CD8-positive, alpha-beta memory T cell (primary cell): ENCODE data around the gene SPP2. TPM values are rescaled to one million over a fixed set of nuclear protein-coding genes. Genes with fewer than 3 reads are reported as not detected.

ENCODE experiments used
- CTCF ChIA-PET: fragments of 350-600 bp; sonication (Branson Sonifier 250); formaldehyde crosslinking; loops from one replicate; lab custom pipeline; 2021; ENCODE audit warnings: antibody characterized with exemption; lab: Charles Lee
- POLR2A ChIA-PET: fragments of 350-600 bp; sonication (Branson Sonifier 250); formaldehyde crosslinking; loops from one replicate; lab custom pipeline; 2021; ENCODE audit warnings: antibody characterized with exemption; lab: Charles Lee
- DNase-seq, 5 donors: peaks; one replicate each; pipeline versions ENCODE4 v3.0.0 to v3.0.0-alpha.2; 2020 to 2022; ENCODE audit warnings: mixed read lengths in 1 of 5
- H3K27ac ChIP-seq: one replicate; pipeline ENCODE4 v1.7.0; 2013; ENCODE audit warnings: low read depth, mild to moderate bottlenecking, low read length, moderate library complexity
- H3K27me3 ChIP-seq: 2 replicates; pipeline ENCODE4 v1.7.0; 2013; ENCODE audit warnings: low read length, mild to moderate bottlenecking; ENCODE audit not compliant: insufficient read depth, poor library complexity, severe bottlenecking
- H3K36me3 ChIP-seq: 2 replicates; pipeline ENCODE4 v1.7.0; 2013; ENCODE audit warnings: mild to moderate bottlenecking, low read length, moderate library complexity; ENCODE audit not compliant: insufficient read depth
- H3K4me1 ChIP-seq: 2 replicates; pipeline ENCODE4 v1.7.0; 2013; ENCODE audit warnings: mild to moderate bottlenecking, low read length, moderate library complexity; ENCODE audit not compliant: insufficient read depth
- H3K4me3 ChIP-seq: 2 replicates; pipeline ENCODE4 v1.7.0; 2013; ENCODE audit warnings: mild to moderate bottlenecking, low read length
- H3K9me3 ChIP-seq: 2 replicates; pipeline ENCODE4 v1.7.0; 2013; ENCODE audit warnings: mild to moderate bottlenecking, low read length
- H3K27ac Mint-ChIP-seq, 8 donors: one replicate each; pipeline ENCODE4 v1.8.0; 2020 to 2021; ENCODE audit warnings: mixed read lengths in 8 of 8, mild to moderate bottlenecking in 6 of 8, inconsistent platforms in 3 of 8, moderate library complexity in 3 of 8
- H3K27me3 Mint-ChIP-seq, 2 donors: one replicate each; pipeline ENCODE4 v1.8.0; 2020 to 2021; ENCODE audit warnings: mixed read lengths in 2 of 2, mild to moderate bottlenecking in 1 of 2, moderate library complexity in 1 of 2
- H3K36me3 Mint-ChIP-seq, 3 donors: one replicate each; pipeline ENCODE4 v1.8.0; 2020 to 2021; ENCODE audit warnings: mixed read lengths in 3 of 3, inconsistent platforms in 1 of 3, mild to moderate bottlenecking in 1 of 3
- H3K4me1 Mint-ChIP-seq, 3 donors: one replicate each; pipeline ENCODE4 v1.8.0; 2020 to 2021; ENCODE audit warnings: mixed read lengths in 3 of 3, inconsistent platforms in 1 of 3, mild to moderate bottlenecking in 1 of 3
- H3K4me3 Mint-ChIP-seq, 7 donors: one replicate each; pipeline ENCODE4 v1.8.0; 2020 to 2021; ENCODE audit warnings: mixed read lengths in 7 of 7, mild to moderate bottlenecking in 6 of 7, moderate library complexity in 4 of 7, inconsistent platforms in 2 of 7
- H3K9me3 Mint-ChIP-seq, 5 donors: one replicate each; pipeline ENCODE4 v1.8.0; 2020 to 2022; ENCODE audit warnings: mixed read lengths in 5 of 5, mild to moderate bottlenecking in 3 of 5, moderate library complexity in 2 of 5, inconsistent platforms in 1 of 5
- polyA plus RNA-seq: library from polyadenylated mRNA; unstranded; fragments of 300-500 nt; fragmentation: Illumina TruSeq; gene quantifications from one replicate; pipeline ENCODE4 v1.2.3, GENCODE V29; 2021
- total RNA-seq, 2 experiments: library from RNA; stranded (reverse); gene quantifications; one replicate each; pipeline ENCODE4 v1.2.3, GENCODE V29; 2021

SPP2 gene
- total and polyA plus RNA-seq, 3 experiments from 2014 or later = not detected

DNA sequence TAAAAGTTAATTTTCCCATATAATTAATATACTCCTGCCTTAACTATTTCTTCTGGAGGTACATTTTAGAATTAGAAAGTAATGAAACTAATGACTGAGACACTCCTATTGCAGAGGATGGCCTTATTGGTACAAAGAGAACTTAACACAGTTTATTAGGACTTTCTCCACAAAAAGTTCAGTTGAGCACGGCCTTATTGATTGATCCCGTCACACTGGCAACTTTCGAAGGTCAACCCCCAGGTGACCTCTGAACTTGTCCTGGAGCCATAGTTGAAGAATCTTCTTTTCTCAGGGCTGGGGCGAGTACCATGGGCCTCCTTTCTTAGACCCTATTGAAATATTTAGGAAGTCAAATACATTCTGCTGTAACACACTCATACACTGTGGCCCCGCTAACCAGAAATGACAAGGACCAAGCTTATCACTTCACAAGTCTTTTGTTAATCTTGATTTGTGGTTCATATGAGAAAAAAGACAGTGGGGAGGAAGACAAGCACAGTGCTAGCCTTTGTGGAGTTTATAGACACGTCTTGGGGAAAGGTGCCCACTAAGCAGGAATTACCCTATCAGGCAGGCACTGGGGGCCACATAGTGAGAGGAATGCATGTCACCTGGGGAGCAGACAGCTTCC is 11.2 kb downstream of the SPP2 start:
- Histone ChIP-seq H3K9me3 (no peaks in the 10 kb centered on the region), H3K4me1 (peaks cover 4% of the 10 kb centered on the region), H3K27ac (no peak overlapping the region), H3K4me3 (no peak overlapping the region), H3K36me3 (no peaks in the 10 kb centered on the region), H3K27me3 (no peaks in the 10 kb centered on the region)
- ChIA-PET POLR2A (interaction anchor here (1.0 kb wide), 1 partner anchor 29 kb away, joined by 4 read pairs; no protein-coding TSS in a partner anchor), CTCF (no interaction called here)
- peak overlapping the region in 4 of 8 donors; percentile 14 to 39 (median 26) for H3K27ac Mint-ChIP-seq
- peaks cover 4 to 9% of the 10 kb centered on the region in 2 donors for H3K27me3 Mint-ChIP-seq
- H3K4me3 Mint-ChIP-seq = peak overlapping the region in 5 of 7 donors; percentile 20 to 62 (median 43)
- H3K9me3 Mint-ChIP-seq = peaks cover 0 to 2% (median 0%) of the 10 kb centered on the region in 5 donors
- H3K4me1 Mint-ChIP-seq = peaks cover 21 to 26% (median 22%) of the 10 kb centered on the region in 3 donors
- peak in 1 of 5 donors; percentile 19 for DNase-seq
- H3K36me3 Mint-ChIP-seq = peaks cover 0 to 5% (median 0%) of the 10 kb centered on the region in 3 donors

DNA sequence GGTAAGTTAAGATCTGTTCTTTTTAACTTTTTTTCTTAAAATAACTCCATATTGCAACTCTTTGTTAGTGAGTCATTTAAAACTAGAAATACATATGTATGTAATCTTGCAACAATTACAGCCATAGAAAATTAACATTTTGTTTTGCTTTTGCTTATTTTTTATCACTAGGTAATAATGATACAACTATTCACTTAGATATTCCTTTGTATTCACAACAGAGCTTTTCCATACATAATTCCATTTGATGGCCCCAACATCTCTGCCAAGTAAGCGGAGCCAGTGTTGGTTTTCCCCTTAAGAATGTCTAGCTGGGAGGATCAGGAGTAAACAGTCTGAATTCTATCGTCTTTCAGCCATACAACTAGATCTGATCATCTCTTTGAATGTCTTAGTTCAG is 16.1 kb downstream of the SPP2 start:
- peaks cover 0 to 34% (median 0%) of the 10 kb centered on the region in 3 donors for H3K36me3 Mint-ChIP-seq
- no peaks in the 10 kb centered on the region for H3K27me3 ChIP-seq
- ChIA-PET POLR2A (no interaction called here), CTCF (no interaction called here)
- peaks cover 0 to 3% of the 10 kb centered on the region in 2 donors for H3K27me3 Mint-ChIP-seq
- no peak for DNase-seq
- H3K4me1 Mint-ChIP-seq = peaks cover 20 to 25% (median 21%) of the 10 kb centered on the region in 3 donors
- H3K27ac ChIP-seq = no peak overlapping the region
- H3K4me3 Mint-ChIP-seq = no peak overlapping the region
- H3K27ac Mint-ChIP-seq = peak overlapping the region in 1 of 8 donors; percentile 5
- no peaks in the 10 kb centered on the region for H3K36me3 ChIP-seq
- H3K9me3 Mint-ChIP-seq = peaks cover 0 to 6% (median 3%) of the 10 kb centered on the region in 5 donors
- no peak overlapping the region for H3K4me3 ChIP-seq
- no peaks in the 10 kb centered on the region for H3K9me3 ChIP-seq
- peaks cover 6% of the 10 kb centered on the region for H3K4me1 ChIP-seq

DNA sequence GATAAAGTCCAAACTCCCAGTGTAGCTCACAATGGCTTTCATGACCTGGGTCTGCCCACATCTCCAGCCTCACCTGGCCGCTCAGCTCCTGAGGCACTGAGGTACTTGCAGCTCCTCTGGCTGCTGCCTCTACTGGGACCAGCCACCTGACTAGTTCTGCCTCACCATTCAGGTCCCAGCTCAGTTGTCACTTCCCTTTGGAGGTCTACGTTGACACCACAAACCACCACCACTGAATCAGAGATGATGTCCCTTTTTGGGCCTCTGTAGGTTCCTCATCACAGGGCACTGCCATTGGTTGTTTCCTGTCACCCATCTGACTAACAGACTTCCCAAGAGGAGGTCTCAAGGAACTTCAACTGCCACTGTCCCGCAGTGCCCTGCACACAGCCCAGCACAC is 21.2 kb downstream of the SPP2 start:
- Mint-ChIP-seq H3K36me3 (peaks cover 0 to 29% (median 0%) of the 10 kb centered on the region in 3 donors), H3K27me3 (peaks cover 0 to 2% of the 10 kb centered on the region in 2 donors), H3K4me1 (peaks cover 33 to 43% (median 41%) of the 10 kb centered on the region in 3 donors), H3K4me3 (peak overlapping the region in 3 of 7 donors; percentile 1 to 51 (median 49)), H3K9me3 (peaks cover 0 to 6% (median 3%) of the 10 kb centered on the region in 5 donors), H3K27ac (peak overlapping the region in 3 of 8 donors; percentile 23 to 72 (median 45))
- POLR2A ChIA-PET = no interaction called here
- H3K36me3 ChIP-seq = no peaks in the 10 kb centered on the region
- DNase-seq = peak in 3 of 5 donors; percentile 2 to 54 (median 28)
- H3K27ac ChIP-seq = no peak overlapping the region
- CTCF ChIA-PET = interaction anchor here (1.0 kb wide), 1 partner anchor 64 kb away, joined by 4 read pairs; no protein-coding TSS in a partner anchor
- no peaks in the 10 kb centered on the region for H3K9me3 ChIP-seq
- peaks cover 14% of the 10 kb centered on the region for H3K4me1 ChIP-seq
- no peaks in the 10 kb centered on the region for H3K27me3 ChIP-seq
- no peak overlapping the region for H3K4me3 ChIP-seq

- Histone ChIP-seq H3K9me3 (no peaks in the 10 kb centered on the region), H3K4me3 (no peak overlapping the region), H3K4me1 (peaks cover 21% of the 10 kb centered on the region), H3K27me3 (no peaks in the 10 kb centered on the region), H3K27ac (no peak overlapping the region), H3K36me3 (no peaks in the 10 kb centered on the region)
- H3K27me3 Mint-ChIP-seq = peaks cover 0 to 2% of the 10 kb centered on the region in 2 donors
- no peak overlapping the region for H3K27ac Mint-ChIP-seq
- POLR2A ChIA-PET = no interaction called here
- H3K36me3 Mint-ChIP-seq = peaks cover 0 to 26% (median 0%) of the 10 kb centered on the region in 3 donors
- H3K4me3 Mint-ChIP-seq = no peak overlapping the region
- peaks cover 0 to 6% (median 3%) of the 10 kb centered on the region in 5 donors for H3K9me3 Mint-ChIP-seq
- DNase-seq = no peak
- peaks cover 41 to 51% (median 49%) of the 10 kb centered on the region in 3 donors for H3K4me1 Mint-ChIP-seq
- CTCF ChIA-PET = no interaction called here
These were observed 22.0 kb downstream of the SPP2 start for GRCh38 chr2:234072454-234072853.

DNA sequence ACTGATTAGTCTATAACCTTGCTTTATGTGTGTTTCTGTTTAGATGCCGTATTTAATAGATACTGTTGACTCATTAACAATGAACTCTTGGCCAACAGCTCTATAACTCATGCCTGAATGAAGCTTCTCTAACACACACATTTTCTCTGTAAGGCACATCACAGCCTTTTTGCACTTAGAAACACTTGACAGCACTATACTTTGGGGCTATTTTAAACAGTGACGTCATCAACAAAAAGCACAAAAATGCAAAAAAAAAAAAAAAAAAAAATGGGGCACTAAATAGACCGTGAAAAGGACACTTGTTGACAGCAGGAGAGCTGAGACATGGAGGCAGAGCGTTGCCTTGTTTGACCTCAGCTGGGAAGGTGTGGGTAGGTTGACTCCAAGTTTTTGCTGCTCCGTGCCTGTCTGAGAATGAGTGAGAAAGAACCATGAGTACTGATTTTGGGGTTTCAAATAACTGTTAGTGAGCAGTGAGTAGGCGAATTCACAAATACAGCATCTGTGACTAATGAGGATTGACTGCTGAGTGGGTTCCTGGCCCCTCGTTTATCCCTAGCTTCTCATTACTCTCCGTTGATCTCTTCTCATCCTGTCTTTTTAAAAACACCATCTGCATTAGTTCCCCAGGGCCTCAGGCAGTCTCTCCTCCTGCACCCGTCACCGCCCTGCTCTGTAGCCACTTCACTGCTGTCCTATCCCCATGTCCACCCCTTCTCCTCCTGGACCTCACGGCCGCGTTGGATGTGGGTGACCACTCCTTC is 24.4 kb downstream of the SPP2 start:
- CTCF ChIA-PET = interaction anchor here (0.7 kb wide), 1 partner anchor 34 kb away, joined by 3 read pairs; no protein-coding TSS in a partner anchor
- H3K27ac Mint-ChIP-seq = peak overlapping the region in 2 of 8 donors; percentile 11 to 56
- POLR2A ChIA-PET = interaction anchor here (0.7 kb wide), 1 partner anchor 389 kb away, joined by 12 read pairs; no protein-coding TSS in a partner anchor

DNA sequence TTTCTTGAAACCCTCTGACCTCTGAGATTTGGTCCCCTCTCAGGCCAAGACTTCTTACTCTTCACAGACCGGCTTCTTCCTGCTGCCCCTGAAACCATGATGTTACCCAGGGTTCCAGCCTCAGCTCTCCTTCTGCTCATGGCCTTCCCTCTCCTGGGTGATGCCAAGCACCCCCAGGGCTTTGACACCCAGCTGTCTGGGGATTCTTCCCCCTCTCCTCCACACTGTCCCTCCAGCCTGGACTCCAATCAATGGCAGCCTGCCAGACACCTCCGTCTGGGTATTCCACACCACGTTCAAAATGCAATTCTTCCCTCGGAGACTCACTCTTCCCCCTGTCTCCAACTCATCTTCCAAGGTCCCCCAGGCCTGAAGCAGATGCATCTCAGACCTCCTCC is 25.0 kb downstream of the SPP2 start:
- ChIA-PET CTCF (no interaction called here), POLR2A (no interaction called here)
- Mint-ChIP-seq H3K27ac (no peak overlapping the region), H3K4me1 (peaks cover 52 to 68% (median 63%) of the 10 kb centered on the region in 3 donors), H3K9me3 (no peaks in the 10 kb centered on the region), H3K4me3 (no peak overlapping the region), H3K36me3 (peaks cover 0 to 5% (median 0%) of the 10 kb centered on the region in 3 donors), H3K27me3 (peaks cover 0 to 2% of the 10 kb centered on the region in 2 donors)
- Histone ChIP-seq H3K27ac (no peak overlapping the region), H3K4me3 (no peak overlapping the region), H3K36me3 (no peaks in the 10 kb centered on the region), H3K9me3 (no peaks in the 10 kb centered on the region), H3K27me3 (no peaks in the 10 kb centered on the region), H3K4me1 (peaks cover 31% of the 10 kb centered on the region)
- no peak for DNase-seq

More for the DNA sequence above, 24.4 kb downstream of the SPP2 start:
- Mint-ChIP-seq H3K36me3 (peaks cover 0 to 8% (median 0%) of the 10 kb centered on the region in 3 donors), H3K9me3 (peaks cover 0 to 3% (median 0%) of the 10 kb centered on the region in 5 donors), H3K27me3 (peaks cover 0 to 2% of the 10 kb centered on the region in 2 donors), H3K4me1 (peaks cover 52 to 68% (median 63%) of the 10 kb centered on the region in 3 donors), H3K4me3 (no peak overlapping the region)
- Histone ChIP-seq H3K27me3 (no peaks in the 10 kb centered on the region), H3K27ac (no peak overlapping the region), H3K4me1 (peaks cover 31% of the 10 kb centered on the region), H3K4me3 (no peak overlapping the region), H3K36me3 (no peaks in the 10 kb centered on the region), H3K9me3 (no peaks in the 10 kb centered on the region)
- no peak for DNase-seq

DNA sequence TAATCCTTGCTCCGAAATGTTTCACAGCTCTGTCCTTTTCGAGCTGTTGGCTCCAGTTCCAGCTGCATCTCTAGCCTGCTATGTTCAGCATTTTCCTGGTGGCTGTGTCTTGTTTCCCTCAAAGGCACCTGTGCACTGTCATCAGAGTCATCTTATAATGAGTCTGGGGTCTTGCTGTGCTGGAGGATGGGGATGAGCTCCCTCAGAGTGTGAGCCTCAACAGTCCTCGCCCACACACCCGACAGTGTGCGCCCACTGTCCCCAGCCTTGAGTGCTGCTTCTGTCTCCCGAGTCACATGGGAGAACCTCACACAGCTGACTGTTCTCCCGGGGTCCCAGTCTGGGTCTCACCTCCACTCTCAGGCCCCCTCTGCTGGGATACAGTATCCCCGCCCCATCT is 25.4 kb downstream of the SPP2 start:
- POLR2A ChIA-PET = no interaction called here
- DNase-seq = no peak
- no peak overlapping the region for H3K4me3 ChIP-seq
- peaks cover 52 to 65% (median 63%) of the 10 kb centered on the region in 3 donors for H3K4me1 Mint-ChIP-seq
- H3K4me3 Mint-ChIP-seq = peak overlapping the region in 1 of 7 donors; percentile 40
- H3K27ac ChIP-seq = no peak overlapping the region
- H3K27ac Mint-ChIP-seq = no peak overlapping the region
- CTCF ChIA-PET = interaction anchor here (1.1 kb wide), 1 partner anchor 469 kb away, joined by 3 read pairs; no protein-coding TSS in a partner anchor
- no peaks in the 10 kb centered on the region for H3K36me3 ChIP-seq
- peaks cover 0 to 2% (median 0%) of the 10 kb centered on the region in 3 donors for H3K36me3 Mint-ChIP-seq
- H3K27me3 Mint-ChIP-seq = no peaks in the 10 kb centered on the region
- H3K4me1 ChIP-seq = peaks cover 31% of the 10 kb centered on the region
- H3K9me3 Mint-ChIP-seq = no peaks in the 10 kb centered on the region
- H3K9me3 ChIP-seq = no peaks in the 10 kb centered on the region
- H3K27me3 ChIP-seq = no peaks in the 10 kb centered on the region
